NCI-H69 (cell line): ENCODE data around the gene POR.

Source experiments
- DNase-seq: peaks from one replicate; lab custom pipeline; 2025; lab: John Stamatoyannopoulos, UW

POR gene

GRCh38 chr7:75979759-75980429 lies 64.9 kb downstream of the POR start:
- DNase-seq: no peak

DNA sequence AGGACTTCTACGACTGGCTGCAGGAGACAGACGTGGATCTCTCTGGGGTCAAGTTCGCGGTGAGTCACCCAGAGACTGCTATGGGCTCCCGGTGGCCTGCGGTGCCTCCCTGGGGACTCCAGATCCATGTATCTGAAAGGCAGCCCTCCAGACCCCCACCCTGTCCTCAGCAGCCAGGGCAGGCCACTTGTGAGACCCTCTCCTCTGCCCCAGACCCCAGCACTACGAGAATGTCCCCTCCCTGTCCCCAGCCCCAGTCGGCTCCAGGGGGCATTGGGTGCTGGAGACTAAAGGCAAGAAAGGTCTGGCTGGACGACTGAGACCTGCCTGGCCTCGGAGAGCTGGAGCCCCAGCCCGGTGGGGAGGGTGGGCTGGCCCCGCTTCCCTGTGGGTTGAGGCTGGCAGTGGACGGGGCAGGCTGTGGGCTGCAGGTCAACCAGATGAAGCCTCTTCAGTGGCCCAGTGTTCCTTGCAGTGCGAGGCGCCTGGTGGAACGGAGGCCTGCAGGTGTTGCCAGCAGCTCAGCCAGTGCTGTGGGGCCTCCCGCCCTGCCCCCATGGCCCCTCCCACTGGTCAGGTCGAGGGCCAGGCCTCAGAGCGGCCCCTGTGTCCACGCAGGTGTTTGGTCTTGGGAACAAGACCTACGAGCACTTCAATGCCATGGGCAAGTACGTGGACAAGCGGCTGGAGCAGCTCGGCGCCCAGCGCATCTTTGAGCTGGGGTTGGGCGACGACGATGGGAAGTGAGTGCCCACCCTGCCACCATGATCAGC lies 65.7 kb downstream of the POR start:
- DNase-seq: no peak

GRCh38 chr7:75981203-75981452 lies 66.2 kb downstream of the POR start:
- no peak for DNase-seq

GRCh38 chr7:75981453-75982305 lies 66.7 kb downstream of the POR start:
- DNase-seq: no peak

DNA sequence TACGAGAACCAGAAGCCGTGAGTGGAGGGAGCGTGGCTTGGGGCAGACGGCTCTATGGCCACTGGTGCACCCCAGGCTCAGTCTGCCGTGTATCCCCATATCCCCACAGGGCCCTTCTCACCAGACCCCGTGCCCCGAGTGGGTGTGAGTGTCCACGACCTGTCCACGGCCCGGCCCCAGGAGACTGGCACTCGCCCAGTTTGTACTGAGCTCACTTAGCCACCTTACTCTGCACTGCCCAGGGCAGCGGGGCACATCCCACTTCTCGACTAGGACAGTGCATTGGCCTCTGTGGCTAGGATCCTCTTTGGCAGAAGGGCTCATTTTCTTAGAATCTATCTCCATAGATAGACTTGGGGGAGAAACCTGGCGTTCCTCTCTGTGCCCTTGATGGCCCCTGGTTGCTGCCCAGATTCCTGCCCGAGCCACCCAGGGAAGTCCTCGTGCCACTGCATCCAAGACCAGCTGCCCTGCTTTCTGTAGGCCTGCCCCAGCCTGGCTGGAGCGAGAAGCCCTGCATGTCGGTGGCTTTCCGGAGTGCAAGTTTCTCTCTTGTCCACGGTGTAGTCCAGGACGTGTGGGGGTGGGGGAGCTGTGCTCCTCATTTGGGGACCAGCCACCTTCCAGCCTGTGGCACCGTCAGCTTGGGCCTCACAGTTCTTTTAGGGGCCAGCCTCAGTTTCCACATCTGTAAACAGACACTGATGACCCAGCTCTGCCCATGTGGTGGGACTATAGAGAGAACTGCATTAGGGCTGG lies 67.5 kb downstream of the POR start:
- DNase-seq: no peak

GRCh38 chr7:75983471-75984129 lies 68.6 kb downstream of the POR start:
- DNase-seq: no peak

GRCh38 chr7:75984130-75985008 lies 69.4 kb downstream of the POR start:
- no peak for DNase-seq

- DNase-seq: no peak
These were observed 70.1 kb downstream of the POR start for GRCh38 chr7:75985009-75985517.

DNA sequence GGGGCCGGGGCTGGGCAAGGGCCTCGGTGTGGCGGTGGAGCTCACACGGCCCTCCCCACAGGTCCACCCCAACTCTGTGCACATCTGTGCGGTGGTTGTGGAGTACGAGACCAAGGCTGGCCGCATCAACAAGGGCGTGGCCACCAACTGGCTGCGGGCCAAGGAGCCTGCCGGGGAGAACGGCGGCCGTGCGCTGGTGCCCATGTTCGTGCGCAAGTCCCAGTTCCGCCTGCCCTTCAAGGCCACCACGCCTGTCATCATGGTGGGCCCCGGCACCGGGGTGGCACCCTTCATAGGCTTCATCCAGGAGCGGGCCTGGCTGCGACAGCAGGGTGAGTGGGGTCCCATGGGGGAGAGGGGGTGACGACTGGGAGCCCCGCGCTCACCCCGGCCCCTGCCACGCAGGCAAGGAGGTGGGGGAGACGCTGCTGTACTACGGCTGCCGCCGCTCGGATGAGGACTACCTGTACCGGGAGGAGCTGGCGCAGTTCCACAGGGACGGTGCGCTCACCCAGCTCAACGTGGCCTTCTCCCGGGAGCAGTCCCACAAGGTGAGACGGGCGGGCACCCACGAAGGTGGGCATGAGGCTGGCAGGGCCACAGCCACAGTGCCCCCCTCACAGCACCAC lies 70.7 kb downstream of the POR start:
- no peak for DNase-seq

DNA sequence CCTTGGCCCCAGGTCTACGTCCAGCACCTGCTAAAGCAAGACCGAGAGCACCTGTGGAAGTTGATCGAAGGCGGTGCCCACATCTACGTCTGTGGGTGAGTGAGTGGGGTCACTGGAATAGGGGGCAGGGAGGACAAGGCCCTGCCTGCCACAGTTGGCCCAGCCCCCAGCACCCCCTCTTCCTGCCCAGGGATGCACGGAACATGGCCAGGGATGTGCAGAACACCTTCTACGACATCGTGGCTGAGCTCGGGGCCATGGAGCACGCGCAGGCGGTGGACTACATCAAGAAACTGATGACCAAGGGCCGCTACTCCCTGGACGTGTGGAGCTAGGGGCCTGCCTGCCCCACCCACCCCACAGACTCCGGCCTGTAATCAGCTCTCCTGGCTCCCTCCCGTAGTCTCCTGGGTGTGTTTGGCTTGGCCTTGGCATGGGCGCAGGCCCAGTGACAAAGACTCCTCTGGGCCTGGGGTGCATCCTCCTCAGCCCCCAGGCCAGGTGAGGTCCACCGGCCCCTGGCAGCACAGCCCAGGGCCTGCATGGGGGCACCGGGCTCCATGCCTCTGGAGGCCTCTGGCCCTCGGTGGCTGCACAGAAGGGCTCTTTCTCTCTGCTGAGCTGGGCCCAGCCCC lies 71.3 kb downstream of the POR start:
- no peak for DNase-seq

DNA sequence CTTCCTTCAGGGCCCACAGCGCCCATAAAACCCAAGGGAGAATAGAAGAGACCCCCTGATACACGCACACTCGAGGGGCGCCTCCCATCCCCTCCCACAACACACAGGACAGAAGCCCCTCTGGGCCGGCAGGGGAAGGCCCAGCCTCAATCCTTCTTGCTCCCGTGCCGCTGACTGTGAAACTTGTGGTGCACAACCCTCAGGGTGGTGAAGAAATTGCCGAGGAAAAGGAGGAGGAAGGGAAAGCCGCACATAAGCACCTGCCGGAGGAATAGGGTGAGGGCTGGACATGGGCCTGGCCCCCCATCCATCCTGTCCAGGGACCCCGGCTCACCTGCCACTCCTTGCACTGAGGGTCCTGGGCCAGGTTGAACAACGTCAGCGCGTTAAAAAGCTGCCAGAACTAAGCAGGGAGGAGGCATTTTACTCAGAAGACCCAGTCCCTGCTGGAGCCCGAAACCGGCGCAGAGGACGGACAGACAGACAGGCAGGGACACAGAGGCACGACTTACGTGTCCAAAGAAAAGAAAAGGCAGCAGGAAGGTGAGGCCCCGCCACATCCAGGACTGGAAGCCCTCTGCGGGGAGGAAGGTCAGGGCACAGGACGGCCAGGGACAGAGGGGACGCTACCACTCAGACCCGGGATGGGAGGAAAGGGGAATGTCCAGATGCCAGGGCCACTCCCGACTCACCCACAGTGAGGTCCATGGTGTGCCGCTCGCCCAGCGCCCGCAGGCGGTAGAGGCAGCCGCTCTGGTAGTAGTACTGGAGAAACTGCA lies 72.3 kb downstream of the POR start:
- DNase-seq: no peak

DNA sequence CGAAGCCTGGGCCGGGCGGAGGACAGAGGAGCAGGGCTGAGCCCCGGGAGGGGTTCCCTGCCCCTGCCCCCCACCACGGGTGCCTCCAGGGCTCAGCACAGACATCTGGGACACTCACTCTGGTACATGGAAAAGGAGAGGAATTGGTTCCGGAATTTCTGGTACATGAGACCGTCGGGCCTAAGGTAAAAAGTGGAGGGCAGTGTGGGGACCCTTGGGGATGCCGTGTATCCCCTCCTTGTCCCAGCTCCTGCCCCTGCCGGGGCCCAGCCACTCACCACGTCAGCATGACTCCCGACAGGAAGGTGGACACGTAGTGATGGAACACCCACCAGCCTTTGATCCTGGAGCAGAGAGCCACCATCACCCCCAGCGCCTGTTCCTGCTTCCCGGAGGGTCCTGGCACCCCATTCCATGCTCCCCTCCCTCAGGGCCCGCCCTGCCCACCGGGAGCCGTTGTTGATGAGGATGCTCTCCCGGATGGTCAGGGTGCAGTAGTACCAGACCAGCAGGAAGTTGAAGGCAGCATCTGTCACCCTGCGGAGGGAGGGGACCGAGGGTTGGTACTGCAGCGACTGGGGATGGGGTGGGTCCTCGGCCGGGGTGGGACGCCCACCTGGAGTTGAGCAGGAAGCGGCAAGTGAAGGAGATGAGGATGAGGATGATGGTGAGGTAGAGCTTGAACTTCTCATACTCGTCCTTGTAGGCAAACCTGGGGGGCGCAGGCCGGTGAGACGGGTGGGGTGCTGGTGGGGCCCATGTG lies 73.0 kb downstream of the POR start:
- DNase-seq: no peak

DNA sequence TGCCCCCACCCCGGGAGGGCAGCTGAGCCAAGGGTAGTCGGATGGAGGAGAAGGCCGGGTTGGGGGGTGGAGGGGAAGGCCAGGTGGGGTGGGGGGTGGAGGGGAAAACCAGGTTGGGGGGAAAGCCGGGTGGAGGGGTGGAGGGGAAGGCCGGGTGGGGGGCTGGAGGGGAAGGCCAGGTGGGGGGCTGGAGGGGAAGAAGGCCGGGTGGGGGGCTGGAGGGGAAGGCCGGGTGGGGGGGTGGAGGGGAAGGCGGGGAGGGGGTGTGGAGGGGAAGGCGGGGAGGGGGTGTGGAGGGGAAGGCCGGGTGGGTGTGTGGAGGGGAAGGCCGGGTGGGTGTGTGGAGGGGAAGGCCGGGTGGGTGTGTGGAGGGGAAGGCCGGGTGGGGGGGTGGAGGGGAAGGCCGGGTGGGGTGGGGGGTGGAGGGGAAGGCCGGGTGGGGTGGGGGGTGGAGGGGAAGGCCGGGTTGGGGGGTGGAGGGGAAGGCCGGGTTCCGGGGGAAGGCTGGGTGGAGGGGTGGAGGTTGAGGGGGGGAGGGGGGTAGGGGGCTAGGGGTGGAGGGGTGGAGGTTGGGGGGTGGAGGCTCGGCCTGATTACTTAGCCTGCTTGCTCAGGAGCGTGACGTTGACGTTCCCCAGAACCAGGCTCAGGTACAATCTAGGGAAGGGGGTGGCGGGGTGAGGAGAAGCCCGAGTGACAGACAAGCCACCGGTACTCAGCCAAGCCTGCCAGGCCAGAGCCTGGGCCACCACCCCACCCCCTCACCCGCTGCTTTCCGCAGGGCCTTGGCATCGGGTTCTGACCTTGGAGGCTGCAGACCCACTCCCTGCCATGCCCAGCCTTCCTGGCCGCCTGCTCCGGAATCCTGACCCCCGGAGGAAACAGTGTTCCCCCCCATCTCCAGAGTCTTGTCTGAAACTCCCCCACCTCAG lies 73.9 kb downstream of the POR start:
- DNase-seq: no peak

DNA sequence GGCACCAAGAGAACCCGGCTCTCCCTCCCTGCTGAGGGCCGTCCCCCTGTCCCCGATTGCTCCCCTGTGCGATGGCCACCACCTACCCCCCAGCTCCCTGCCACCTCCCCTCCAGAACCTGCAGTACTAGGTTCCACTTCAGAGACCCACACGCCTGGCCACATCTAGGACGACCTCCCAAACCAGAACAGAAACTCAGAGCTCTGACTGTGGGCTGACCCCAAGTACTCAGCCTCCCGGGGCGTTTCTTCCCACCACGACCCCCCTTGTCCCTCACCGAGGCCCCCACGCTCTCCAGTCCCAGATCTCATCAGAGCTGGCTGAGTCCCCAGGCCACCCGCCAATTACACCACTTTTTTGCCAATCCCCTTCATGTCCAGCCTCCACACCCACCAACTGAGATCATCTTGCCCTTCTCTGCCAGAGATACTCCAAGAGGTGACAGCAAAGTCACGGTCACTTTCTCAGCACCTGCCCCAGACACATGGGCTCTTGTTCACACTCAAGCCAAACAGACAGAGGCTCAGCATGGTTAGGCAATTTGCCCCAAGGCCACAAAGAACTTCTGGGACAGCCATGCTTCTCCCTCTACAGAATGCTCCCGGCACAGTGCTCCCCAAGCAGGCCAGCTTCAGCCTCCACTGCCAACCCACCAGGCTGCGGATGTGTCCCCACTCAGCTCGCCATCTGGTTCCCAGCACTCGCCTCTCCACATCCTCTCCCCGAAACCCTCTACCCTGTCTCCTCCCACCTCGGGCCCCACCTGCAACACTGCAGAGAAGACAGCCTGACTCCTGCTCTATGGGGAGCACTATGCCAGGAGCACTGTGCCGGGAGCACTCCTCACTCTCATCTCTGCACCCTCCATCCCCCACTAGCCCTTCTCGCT lies 74.8 kb downstream of the POR start:
- no peak for DNase-seq

DNA sequence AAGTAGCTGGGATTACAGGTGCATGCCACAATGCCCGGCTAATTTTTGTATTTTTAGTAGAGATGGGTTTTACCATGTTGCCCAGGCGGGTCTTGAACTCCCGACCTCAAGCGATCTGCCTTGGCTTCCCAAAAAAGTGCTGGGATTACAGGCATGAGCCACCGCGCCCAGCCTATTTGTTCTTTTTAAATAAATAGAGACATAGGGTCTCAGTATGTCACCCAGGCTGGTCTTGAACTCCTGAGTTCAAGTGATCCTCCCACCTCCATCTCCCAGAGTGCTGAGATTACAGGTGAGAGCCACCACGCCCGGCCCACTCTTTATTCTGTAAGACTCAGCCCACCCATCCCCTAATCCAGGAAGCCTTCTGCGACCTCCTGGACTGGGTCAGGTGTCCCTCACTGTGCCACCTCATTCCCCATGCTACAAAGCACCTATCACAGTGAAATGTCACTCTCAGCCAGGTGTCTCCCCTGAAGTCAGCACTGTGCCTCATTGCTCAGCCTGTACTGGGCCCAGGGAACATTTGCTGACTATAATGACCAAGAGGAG lies 76.7 kb downstream of the POR start:
- no peak for DNase-seq
